Fibroblast of skin of abdomen (primary cell): Measurements from ENCODE around the gene STARD5.

ENCODE experiments used
- DNase-seq: peaks from one replicate; pipeline ENCODE4 v3.0.0-alpha.2; 2013

Gene STARD5

DNA sequence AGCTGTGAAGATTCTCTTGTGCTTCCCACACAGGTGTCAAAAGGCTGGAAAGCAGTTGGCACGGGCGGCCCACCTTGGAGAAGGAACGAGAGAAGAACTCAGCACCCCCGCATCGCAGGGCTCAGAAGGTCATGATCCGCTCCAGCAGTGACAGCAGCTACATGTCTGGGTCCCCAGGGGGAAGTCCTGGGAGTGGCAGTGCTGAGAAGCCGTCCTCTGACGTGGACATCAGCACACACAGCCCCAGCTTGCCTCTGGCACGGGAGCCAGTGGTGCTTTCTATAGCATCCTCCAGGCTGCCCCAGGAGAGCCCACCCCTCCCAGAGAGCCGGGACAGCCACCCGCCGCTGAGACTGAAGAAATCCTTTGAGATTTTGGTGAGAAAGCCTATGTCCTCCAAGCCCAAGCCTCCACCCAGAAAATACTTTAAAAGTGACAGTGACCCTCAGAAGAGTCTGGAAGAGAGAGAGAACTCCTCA lies 31.4 kb downstream of the STARD5 start:
- DNase-seq, result no peak

DNA sequence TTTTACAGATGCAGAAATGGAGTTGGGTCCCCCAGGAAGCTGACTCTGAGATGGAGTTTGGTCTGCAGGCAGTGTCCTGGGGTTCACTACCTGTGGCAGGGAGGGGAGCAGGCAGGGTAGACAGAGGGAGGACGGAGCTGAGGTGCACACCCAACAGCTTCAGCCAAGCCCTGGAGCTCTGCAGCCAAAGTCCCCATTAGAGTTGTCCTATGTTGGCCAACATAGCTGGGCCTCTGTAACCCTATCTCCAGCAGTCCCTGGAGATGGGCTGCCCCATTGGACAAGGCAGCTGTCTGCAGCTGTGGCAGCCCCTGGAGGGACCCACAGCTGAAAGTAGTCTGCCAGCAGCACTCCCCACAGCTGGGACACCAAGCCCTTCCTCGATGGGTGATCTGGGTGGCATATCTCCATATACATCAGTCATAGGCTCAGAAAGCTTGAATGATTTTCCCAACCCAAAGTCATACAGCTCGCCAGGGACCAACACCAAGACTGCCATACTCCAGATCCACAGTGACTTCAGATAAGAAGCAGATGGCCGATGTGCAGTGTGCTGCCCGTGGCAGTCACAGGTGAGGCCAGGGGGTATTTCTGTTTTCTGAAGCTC lies 31.9 kb downstream of the STARD5 start:
- DNase-seq, result no peak

DNA sequence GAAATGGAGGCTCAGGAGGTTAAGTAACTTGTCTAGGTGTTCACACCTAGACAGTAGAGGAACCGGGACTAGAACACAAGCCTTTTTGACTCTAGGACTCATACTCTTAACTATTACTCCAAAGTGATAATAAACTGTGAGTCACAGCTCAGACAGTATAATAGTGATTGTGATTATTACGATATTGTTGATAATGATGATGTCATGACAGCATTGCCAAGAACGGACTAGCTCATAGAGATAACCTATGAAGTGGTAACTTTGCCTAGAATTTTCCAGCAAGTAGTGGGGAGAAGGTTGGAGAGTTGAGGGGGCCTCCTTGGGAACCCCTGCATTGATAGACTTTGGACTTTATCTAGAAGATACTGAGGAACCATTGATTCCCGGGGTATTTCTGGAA lies 34.0 kb downstream of the STARD5 start:
- no peak for DNase-seq

DNA sequence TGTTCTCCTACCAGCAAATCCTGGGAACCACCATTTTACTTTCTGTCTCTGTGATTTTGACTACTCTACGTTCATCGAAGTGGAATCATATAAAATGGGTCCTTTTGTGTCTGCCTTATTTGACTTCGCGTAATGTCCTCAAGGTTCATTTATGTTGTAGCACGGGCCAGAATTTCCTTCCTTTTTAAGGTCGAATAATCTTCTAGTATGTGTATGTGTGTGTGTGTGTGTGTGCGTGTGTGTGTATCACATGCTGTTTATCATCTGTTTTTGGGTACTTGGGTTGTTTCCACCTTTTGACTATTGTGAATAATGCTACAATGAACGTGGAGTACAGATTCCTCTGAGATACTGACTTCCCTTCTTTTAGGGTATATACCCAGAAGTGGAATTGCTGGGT lies 35.3 kb downstream of the STARD5 start:
- no peak for DNase-seq

DNA sequence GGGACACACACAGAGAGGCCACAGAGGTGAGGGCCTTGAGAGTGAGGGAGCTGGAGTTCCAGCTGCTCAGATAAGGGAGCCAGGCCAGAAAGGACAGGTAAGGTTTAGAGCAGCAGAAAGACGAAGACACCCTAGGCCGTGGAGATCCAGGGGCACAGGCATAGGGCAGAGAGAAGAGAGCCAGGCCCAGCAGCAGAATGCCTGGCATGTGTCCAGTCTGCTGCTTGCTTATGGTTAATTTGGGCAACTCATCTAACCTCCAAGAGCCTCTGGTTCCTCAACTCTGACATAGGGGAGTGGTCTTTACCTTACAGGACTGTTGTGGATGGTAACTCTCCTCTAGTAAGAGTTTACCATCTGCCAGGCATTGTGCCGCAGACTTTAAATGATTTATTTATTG lies 35.9 kb downstream of the STARD5 start:
- DNase-seq, result no peak

DNA sequence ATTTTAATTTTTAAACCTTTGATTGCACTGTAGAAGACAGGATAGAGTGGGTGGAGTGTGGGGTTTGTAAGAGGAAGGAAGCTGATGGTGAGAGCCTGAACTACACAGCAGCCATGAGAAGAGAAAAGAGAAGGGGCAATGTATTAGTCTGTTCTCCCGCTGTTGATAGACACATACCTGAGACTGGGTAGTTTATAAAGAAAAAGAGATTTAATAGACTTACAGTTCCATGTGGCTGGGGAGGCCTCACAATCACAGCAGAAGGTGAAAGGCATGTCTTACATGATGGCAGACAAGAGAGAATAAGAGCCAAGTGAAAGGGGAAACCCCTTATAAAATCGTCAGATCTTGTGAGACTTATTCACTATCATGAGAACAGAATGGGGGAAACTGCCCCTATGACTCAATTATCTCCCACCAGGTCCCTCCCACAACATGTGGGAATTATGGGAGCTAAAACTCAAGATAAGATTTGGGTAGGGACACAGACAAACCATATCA lies 37.3 kb downstream of the STARD5 start:
- DNase-seq, result no peak

DNA sequence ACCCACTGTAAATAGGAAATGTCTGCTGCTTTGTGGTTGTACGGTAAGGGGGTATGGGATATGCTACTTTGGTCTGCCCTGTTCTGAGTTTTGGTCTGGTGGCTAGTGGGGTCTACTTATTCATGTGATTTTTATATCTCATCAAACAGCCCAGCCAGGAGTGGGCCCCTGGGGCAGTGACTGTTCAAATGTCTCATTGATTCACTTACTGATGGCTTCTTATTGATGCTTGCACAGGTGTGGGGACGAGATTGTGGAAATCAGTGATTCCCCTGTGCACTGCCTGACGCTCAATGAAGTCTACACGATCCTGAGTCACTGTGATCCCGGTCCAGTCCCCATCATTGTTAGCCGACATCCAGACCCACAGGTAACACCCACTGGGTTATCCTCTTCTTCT lies 38.5 kb downstream of the STARD5 start:
- no peak for DNase-seq

DNA sequence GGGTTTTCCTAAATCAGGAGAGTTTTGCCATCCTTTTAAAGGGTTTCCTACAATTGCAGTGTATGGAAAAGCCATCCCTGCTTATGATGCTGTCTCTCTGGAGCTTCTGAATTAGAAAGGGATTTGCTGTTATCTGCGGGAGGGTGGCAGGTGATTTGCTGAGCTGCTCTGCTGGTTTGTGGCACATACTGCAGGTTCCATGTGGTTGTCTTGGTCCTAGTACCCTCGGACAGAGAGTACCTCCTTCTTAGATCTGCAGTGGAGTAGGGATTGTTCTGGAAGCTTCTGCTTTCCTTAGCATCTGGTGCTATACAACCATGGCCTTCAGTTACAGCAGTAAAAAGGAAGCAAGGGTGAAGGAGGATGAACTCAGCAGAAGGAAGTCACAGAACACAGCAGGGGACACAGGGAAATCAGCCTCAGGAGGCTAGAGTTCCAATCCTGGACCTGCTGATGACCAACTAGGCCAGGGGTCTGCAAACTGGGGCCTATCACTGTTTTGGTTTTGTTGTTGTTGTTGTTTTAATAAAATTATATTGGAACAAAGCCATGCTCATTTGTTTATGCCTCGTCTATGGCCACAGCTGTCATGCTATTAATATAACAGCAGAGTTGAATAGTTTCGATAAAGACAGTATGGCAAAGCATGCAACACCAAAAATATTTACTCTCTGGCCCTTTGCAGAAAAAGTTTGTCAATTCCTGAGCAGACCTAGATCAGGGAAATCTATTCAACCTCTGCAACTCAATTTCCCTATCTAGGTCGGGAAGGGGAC lies 39.5 kb downstream of the STARD5 start:
- DNase-seq, result no peak

DNA sequence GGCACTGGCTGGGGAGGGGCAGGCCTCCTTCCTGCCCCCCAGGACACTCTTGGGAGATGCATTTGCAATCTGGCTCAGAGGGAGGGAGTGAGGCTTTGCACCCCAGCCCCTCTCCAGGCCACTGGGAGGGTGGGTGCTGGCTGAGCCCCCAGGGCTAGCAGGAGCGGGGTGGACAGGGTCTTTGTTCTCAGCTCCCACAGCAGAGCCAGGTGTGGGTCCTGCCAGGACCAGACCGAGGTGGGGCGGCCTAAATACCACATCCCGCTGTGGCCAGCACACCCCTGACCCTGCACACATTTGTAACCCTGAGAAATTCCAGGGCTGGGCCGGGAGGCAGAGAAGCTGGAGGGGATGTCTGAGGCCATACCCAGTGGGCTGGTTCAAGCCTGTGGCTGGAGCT lies 41.0 kb downstream of the STARD5 start:
- no peak for DNase-seq

DNA sequence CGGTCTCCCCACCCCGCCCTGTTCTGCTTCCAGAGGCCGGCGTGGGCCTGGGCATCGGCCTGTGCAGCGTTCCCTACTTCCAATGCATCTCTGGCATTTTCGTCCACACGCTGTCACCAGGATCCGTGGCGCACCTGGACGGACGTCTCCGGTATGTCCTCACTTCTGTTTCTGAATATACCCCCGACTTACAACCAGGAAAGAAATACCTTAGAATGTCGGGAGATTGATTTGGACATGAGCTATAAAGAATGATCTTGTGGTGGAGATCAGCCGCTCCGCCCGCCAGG lies 41.4 kb downstream of the STARD5 start:
- no peak for DNase-seq

DNA sequence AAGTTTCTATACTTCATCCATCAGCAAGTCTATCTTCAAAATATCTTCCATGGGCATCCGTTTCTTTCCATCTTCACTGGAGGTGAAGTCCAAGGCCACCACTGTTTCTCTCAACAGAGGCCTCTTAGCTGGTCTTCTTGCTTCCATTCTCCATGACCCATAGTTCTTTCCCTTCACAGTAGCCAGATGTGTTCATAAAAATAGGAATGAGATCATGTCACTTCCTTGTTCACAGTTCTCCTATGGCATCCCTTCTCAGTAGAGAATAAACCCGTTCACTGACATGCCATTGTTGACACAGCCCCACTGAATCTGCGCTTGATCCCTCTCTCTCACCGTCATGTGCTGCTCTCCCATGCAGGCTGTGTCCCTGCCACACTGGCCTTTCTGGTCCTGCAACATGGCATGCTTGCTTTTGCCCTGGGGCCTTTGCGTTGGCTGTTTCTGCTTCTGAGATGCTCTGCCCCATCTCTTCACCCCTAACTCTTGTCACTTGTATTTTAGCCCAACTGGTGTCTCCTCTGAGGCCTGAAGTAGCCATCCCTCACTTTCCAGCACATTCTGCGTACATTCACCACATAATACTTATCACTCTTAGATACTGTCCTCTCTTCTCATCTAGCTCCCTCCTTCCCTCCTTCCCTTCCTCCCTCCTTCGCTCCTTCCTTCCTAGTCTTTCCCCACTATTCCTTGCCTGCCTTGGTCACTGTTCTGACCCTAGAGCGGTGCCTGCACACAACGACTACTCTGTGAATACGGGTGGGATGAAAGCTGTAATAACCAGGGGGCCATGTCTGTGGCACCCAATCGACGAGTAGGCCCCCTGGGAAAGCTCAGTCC lies 42.0 kb downstream of the STARD5 start:
- no peak for DNase-seq

DNA sequence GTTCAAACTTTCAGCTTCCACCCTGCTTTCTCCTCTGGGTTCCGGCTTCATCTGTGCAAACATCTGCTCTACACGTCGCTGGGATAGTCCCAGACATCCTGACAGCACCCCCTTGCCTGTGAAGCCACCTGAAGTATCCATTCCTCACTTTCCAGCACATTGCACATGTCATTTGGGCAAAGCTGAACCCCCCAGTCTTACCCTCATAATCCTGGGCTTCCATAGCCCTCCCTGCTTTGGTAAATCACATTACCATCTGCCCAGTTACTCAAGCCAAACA lies 42.5 kb downstream of the STARD5 start:
- DNase-seq, result no peak

DNA sequence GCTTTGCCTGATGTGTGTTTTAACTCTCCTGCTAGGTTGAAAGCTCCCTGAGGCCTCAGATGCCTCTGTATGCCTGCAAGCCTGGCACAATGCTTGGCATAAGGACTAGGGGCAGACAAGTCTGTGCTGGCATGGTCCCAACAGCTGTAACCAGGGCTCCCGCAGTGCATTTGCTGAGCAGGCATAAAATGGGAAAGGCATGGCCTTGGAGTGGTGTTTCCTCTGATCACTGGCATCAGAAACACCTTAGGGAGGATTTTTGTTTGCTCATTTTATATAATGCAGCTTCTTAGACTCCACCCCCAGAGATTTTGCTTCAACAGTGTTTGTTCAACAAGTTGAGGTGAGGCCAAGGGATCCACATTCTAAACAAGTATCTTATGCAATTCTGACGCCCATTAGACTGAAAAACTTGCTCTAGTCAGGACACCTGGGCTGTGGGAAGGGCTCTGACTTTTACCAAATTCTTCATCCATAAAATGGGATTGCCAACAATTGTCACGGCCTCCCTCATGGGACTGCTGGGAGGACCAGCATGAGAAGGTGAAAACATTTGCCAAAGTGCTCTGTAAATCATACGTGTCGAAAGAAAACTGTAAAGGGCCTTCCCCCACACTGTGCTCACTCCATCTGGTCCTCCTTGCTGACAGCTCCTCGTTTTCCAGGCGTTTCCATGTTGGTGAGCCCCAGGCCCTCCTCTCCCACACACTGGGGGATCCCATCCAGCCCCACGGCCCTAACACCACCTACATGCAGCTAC lies 43.1 kb downstream of the STARD5 start:
- DNase-seq, result no peak

DNA sequence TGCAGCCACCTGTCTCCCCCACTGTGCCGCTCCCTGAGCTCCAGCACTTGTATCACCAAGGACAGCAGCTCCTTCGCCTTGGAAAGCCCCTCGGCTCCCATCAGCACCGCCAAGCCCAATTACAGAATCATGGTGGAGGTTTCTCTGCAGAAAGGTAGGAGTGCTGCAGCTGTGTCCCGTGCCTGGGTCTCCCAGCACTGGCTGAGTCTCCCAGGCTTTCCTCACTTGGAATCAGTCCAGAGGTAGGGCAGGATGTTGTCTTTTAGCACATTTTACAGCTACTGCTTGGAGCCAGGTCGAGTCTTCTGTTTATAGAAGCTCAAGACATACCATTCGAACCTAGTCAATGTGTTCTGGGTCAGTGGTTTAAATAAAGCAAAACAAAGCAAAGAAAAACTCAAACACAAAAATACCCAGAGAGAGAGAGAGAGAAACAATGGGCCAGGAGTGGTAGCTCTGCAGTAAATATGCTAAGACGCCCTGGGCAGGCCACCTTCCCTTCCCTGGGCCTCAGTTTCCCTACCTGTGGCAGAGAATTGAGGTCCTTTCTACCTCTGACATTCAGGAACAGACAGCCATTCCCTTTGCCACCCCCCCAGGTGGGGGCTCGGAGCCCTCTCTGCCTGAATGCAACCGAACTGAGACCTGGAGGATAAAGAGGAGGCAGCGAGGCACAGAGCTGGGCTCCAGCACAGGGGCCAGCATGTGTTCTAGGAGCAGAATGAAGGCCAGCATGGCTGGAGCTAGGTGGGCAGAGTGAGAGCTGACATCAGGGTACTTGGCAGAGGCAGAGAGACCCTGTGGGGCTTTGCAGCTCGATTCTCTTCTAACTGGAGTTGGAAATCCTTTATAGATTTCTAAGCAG lies 44.1 kb downstream of the STARD5 start:
- no peak for DNase-seq

DNA sequence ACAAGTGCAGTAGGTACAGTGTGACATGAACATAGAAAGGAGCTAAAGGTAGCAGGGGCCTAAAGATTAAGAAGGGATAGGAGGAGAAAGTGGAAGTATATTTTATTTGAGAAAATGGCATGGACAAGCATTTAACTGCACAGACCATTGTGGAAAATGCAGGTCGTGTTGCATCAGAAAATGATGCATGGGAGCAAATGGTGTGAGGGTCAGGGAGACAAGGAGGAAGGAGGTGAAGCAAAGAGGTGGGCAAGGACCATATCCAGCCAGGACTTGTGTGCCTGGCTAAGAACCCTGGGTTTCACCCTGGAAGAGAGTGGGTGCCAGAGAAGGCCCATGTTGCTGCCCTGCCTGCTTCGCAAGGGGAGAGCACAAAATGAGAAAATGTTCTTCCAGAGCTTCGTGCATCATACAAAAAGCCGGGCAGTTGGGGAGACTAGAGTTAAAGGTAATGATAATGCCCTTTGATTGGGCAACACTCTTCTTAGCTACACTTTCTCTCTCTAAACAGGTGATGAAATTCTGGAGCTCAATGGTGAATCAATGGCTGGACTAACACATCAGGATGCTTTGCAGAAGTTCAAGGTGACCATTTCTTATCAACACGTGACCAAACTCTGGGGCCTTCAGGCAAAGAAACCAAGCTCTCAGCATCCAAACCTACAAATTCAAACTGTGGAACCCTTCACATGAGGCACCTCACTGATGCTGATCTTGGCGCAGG lies 45.5 kb downstream of the STARD5 start:
- no peak for DNase-seq

DNA sequence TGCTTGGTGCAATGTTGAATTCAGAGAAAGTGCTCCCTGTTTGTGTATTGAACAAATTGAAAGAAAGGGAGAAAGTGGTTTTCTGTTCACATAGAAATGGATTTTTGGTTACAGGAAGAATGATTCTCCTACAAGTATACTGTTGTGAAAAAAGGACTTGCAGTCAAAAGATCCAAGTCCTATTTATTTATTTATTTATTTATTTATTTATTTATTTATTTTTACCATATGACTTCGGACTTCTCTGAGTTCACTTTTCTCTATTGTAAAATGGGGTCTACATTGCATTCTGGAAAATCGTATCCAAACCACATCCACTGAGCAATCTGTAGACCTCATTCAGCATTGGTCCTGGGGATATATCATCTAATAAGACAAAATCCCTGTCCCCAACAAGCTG lies 46.1 kb downstream of the STARD5 start:
- DNase-seq, result no peak

DNA sequence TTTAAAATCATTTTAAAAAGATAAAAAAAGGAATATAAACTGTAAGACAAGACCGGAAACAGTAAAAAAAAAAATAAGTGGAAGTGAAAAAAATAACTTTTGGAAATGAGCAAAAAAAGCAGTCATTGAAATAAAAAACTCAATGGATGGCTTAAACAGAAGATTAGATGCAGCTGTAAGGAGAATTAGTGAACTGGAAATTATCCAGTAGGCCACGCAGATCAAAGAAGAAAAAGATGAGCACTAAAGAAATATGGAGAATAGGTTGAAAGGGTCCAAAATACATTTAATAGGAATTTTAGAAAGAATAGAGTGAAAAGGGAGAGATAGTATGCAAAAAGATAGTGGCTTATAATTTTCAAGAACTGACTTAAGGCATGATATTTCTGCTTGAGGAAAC lies 47.0 kb downstream of the STARD5 start:
- no peak for DNase-seq

DNA sequence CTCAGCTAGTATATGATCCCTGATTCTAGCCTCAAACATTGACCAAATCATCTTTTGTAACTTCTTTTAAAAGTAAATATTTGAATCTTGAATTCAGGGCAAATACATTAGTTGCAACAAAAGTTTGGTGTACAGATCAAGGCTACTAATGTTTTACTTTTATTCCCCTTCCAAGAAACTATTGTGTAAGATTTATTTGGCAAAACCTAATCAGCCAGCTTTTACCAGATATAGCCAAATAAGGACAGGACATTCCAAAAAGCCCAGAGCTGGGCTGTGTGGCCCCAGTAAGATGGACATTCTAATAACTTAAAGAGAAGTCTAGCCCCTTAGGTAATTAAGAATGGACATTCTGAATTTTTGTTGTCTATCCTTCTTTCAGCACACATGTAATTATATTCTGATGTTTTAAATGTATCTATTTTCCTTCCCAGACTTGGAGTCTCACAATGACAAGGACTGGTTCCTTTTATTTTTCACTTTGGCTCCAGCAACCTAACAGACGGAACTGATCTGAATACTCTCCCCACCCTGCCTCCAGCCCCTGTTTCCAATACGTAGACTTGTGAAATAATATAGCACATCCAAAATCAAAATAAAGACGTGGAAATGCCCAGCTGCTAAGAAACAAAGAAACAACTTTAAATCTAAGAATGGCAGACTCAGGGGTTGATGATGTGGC lies 48.1 kb downstream of the STARD5 start:
- DNase-seq, result peak; percentile 58

DNA sequence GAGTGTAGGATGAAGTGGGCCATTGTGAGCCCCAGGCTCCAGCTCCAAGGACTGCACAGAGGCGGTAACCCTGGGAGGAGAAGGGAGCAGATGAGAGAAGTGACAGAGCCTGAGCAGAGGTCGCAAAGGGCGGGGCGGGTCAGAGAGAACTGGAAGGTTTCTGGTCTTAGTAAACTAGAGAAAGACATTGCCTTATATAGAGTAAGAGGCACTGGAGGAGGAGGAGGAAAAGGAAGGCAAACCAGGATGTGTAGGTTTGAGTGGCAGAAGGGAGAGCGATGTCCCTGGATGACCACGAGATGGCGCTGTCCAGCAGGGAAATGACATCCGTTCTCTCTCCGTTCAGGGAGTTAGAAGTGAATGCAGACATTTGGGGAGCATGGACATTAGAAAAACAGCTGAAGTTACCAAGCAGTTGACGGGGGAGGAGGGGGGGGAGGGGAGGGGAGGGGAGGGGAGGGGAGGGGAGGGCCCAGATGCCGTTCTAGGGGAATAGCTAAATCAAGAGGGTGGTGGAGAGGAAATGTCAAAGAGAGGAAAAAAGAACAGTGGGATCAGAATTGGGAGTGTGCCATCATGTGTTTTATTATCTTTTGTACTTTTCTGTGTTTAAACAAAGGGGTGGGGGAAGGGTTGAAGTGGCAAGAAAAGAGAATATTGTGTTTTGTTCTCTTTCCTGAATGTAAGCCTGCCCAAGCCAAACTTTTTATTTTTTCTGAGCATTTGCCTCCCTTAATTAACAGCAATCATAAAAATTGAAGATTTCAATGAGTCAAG lies 48.8 kb downstream of the STARD5 start:
- DNase-seq, result peak; percentile 86

DNA sequence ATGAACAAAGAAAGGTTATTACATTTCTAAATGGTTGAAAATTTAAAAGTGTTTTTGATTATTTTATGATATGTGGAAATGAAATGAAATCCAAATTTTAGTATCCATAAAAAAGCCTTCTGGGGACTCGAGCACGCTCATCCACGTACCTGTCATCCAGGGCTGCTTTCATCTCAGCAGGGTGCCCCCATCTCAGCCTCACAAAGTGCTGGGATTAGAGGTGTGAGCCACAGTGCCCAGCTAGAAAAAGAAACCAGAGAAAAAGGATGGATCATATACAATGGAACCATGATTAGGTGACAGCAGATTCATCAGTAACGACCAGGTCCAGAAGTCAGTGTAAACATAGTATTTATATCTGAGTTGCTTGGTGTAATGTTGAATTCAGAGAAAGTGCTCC lies 49.7 kb downstream of the STARD5 start:
- no peak for DNase-seq
